ENCODE data around the gene HIVEP2. TPM values are rescaled to one million over a fixed set of nuclear protein-coding genes. Genes with fewer than 3 reads are reported as not detected.

Gene HIVEP2
- total and polyA plus RNA-seq, 8 donors: 0.58 to 14.3 (median 4.8) TPM

GRCh38 chr6:142846459-142846831, 98.5 kb downstream of the HIVEP2 start:
- H3K27ac ChIP-seq: peak overlapping the region; percentile 43 to 85 (median 77)
- TF ChIP-seq POLR2AphosphoS5 (IDR thresholded peaks at IDR 0.05) (no peak), POLR2A (IDR thresholded peaks at IDR 0.05) (no peak), EP300 (IDR thresholded peaks at IDR 0.05) (no peak)
- TF ChIP-seq, protein P1, sequence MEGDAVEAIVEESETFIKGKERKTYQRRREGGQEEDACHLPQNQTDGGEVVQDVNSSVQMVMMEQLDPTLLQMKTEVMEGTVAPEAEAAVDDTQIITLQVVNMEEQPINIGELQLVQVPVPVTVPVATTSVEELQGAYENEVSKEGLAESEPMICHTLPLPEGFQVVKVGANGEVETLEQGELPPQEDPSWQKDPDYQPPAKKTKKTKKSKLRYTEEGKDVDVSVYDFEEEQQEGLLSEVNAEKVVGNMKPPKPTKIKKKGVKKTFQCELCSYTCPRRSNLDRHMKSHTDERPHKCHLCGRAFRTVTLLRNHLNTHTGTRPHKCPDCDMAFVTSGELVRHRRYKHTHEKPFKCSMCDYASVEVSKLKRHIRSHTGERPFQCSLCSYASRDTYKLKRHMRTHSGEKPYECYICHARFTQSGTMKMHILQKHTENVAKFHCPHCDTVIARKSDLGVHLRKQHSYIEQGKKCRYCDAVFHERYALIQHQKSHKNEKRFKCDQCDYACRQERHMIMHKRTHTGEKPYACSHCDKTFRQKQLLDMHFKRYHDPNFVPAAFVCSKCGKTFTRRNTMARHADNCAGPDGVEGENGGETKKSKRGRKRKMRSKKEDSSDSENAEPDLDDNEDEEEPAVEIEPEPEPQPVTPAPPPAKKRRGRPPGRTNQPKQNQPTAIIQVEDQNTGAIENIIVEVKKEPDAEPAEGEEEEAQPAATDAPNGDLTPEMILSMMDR (IDR thresholded peaks at IDR 0.05): no peak

DNA sequence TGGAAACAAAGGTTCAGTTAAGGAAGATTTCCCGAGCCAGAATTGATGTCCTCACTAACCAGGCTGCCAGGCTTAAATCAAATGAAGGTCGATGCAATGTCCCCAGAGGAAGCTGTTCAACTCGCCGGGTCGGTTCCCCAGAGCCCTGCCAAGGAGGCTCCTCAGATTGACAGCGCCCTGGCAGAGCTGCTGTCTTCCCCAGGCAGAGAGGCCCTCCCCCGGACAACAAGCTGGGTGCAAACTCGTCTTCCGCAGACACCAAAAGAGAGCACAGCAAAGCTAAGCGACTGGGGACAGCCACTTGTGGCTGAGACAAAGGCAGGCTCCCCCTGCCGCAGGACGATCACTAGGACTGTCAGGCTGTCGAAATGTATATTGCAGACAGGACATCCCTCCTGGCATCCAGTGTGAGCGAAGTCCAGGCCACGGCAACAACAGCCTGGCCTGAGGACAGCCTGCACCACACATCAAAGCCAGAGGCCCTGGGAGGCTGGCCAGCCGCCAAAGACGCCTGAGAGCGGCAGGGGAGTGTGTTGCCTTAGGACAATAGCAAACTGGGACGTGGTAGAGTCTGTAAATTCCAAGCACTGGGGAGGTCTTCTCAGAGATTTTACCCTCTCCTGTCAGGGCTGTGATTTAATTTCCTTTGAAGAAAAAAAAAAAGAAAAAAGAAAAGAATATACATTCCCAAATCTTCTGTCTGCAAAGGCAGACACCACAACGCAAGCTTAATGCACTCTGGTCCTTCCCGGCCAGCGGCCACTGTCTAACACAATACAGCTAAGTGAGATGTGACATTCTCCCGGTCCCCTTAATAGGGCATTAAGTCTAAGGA, 99.1 kb downstream of the HIVEP2 start:
- Histone ChIP-seq H3K9me3 (no peaks in the 10 kb centered on the region), H3K4me1 (peaks cover 23 to 87% (median 52%) of the 10 kb centered on the region in 4 donors), H3K36me3 (no peaks in the 10 kb centered on the region), H3K4me3 (peak overlapping the region; percentile 7 to 26 (median 24)), H3K27me3 (no peaks in the 10 kb centered on the region), H3K27ac (peak overlapping the region; percentile 68 to 85 (median 77))
- no peak for TF ChIP-seq EP300 (IDR thresholded peaks at IDR 0.05)
- peak in 2 of 3 donors; percentile 44 to 48 for TF ChIP-seq POLR2AphosphoS5 (IDR thresholded peaks at IDR 0.05)
- intact Hi-C loops (cut with DNase I; ENCODE audit: low total_unique reads): no loop called here
- DNase-seq: peak; percentile 84 to 91
- WGBS, 5 donors: 14 to 19% (median 18%) methylated on average over 18 to 23 of the region's 23 CpGs

More at GRCh38 chr6:142846459-142846831, 98.5 kb downstream of the HIVEP2 start:
- no peaks in the 10 kb centered on the region for H3K36me3 ChIP-seq
- intact Hi-C loops (cut with DNase I; ENCODE audit: low total_unique reads): no loop called here
- no peak overlapping the region for H3K4me3 ChIP-seq
- H3K27me3 ChIP-seq: no peaks in the 10 kb centered on the region
- no peak for DNase-seq
- H3K4me1 ChIP-seq: peaks cover 23 to 93% (median 55%) of the 10 kb centered on the region in 4 donors
- H3K9me3 ChIP-seq: no peaks in the 10 kb centered on the region
- 42 to 52% (median 44%) methylated on average over 2 of the region's 2 CpGs for WGBS, 5 donors

- Histone ChIP-seq H3K4me3 (peak overlapping the region in 3 of 4 donors; percentile 7 to 24 (median 23)), H3K9me3 (no peaks in the 10 kb centered on the region), H3K36me3 (no peaks in the 10 kb centered on the region), H3K4me1 (peaks cover 23 to 81% (median 50%) of the 10 kb centered on the region in 4 donors), H3K27ac (peak overlapping the region in 4 of 5 donors; percentile 68 to 85 (median 80)), H3K27me3 (no peaks in the 10 kb centered on the region)
- DNase-seq: no peak
- intact Hi-C loops (cut with DNase I; ENCODE audit: low total_unique reads): no loop called here
- 54 to 69% (median 57%) methylated on average over 2 of the region's 2 CpGs for WGBS, 5 donors
- TF ChIP-seq POLR2A (IDR thresholded peaks at IDR 0.05) (no peak), POLR2AphosphoS5 (IDR thresholded peaks at IDR 0.05) (peak in 1 of 3 donors; percentile 21)
These were observed 99.8 kb downstream of the HIVEP2 start for GRCh38 chr6:142845143-142845571.

GRCh38 chr6:142844065-142844755, 100.8 kb downstream of the HIVEP2 start:
- peaks cover 23 to 81% (median 56%) of the 10 kb centered on the region in 4 donors for H3K4me1 ChIP-seq

More at GRCh38 chr6:142844065-142844755, 100.8 kb downstream of the HIVEP2 start:
- Histone ChIP-seq H3K27ac (peak overlapping the region in 4 of 5 donors; percentile 68 to 85 (median 80)), H3K9me3 (no peaks in the 10 kb centered on the region), H3K36me3 (no peaks in the 10 kb centered on the region), H3K27me3 (no peaks in the 10 kb centered on the region), H3K4me3 (no peak overlapping the region)
- DNase-seq: no peak
- WGBS, 5 donors: 52 to 80% (median 68%) methylated on average over 6 of the region's 6 CpGs
- TF ChIP-seq, protein P1 (IDR thresholded peaks at IDR 0.05): no peak
- TF ChIP-seq POLR2A (IDR thresholded peaks at IDR 0.05): no peak
- no peak for TF ChIP-seq EP300 (IDR thresholded peaks at IDR 0.05)
- no peak for TF ChIP-seq POLR2AphosphoS5 (IDR thresholded peaks at IDR 0.05)
- intact Hi-C loops (cut with DNase I; ENCODE audit: low total_unique reads): no loop called here

Data from stomach (tissue), 9 donors.